Muscle layer of duodenum (tissue), 2 donors: Measurements from ENCODE around the gene TMEM178B.

Experiments
- H3K27ac ChIP-seq: one replicate; pipeline ENCODE4 v1.7.0; 2013; ENCODE audit warnings: mild to moderate bottlenecking, low read length
- H3K27me3 ChIP-seq: one replicate; pipeline ENCODE4 v1.7.0; 2013; ENCODE audit warnings: low read depth, mild to moderate bottlenecking, control low read depth, low read length
- H3K36me3 ChIP-seq, 2 donors: one replicate each; pipeline ENCODE4 v1.7.0; 2013; ENCODE audit warnings: low read length in 2 of 2, control low read depth in 1 of 2, mild to moderate bottlenecking in 1 of 2; ENCODE audit not compliant: insufficient read depth in 2 of 2, control insufficient read depth in 1 of 2
- H3K4me1 ChIP-seq, 2 donors: one replicate each; pipeline ENCODE4 v1.7.0; 2013; ENCODE audit warnings: low read length in 2 of 2, mild to moderate bottlenecking in 2 of 2, control low read depth in 1 of 2, moderate library complexity in 1 of 2; ENCODE audit not compliant: insufficient read depth in 2 of 2, control insufficient read depth in 1 of 2
- H3K4me3 ChIP-seq, 2 donors: one replicate each; pipeline ENCODE4 v1.7.0; 2013; ENCODE audit warnings: low read length in 2 of 2, low read depth in 1 of 2, mild to moderate bottlenecking in 1 of 2
- H3K9me3 ChIP-seq, 2 donors: one replicate each; pipeline ENCODE4 v1.7.0; 2013; ENCODE audit warnings: low read length in 2 of 2, control low read depth in 1 of 2, mild to moderate bottlenecking in 1 of 2; ENCODE audit not compliant: control insufficient read depth in 1 of 2
- donor health status: healthy.

Gene TMEM178B

DNA sequence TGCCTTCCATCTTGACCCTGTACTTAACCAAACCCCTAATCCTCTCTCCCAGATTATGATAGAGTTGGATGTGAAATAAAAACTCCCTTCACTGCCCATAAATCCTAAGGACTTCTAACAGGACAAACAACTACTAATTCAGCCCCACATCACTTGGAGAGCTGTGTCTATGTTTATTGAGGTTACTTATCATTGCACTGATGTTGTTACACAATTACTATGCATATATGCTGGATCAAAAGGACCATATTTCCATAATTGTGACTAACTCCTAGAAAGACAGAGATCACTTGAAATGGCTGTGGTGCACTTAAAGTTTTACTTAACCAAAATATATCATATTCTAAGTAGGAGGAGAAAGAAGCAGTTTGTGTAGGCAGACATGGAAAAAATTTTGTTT is 332.5 kb downstream of the TMEM178B start:
- Histone ChIP-seq H3K27me3 (no peaks in the 10 kb centered on the region), H3K4me3 (no peak overlapping the region), H3K4me1 (no peaks in the 10 kb centered on the region), H3K27ac (no peak overlapping the region), H3K9me3 (no peaks in the 10 kb centered on the region), H3K36me3 (no peaks in the 10 kb centered on the region)

DNA sequence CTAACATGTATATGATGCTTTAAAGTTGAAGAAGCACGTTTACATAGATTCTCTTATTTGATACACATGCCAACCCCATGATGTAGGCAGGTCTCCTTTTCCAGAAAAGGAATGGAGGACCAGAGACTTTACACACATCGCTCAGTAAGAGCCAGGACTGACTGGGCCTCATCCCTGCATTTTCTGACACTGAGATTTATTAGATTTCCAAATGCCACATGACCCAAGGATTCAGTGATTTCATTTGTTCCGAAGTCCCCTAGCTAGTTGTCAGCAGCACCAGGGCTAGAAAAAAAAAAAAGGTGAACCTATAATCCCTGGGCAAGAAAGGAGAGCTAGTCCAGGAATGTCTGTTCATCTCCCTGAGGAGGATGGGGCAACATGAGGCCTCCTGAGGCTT is 334.0 kb downstream of the TMEM178B start:
- H3K4me1 ChIP-seq: no peaks in the 10 kb centered on the region
- no peak overlapping the region for H3K27ac ChIP-seq
- H3K27me3 ChIP-seq: no peaks in the 10 kb centered on the region
- H3K36me3 ChIP-seq: no peaks in the 10 kb centered on the region
- H3K9me3 ChIP-seq: no peaks in the 10 kb centered on the region
- H3K4me3 ChIP-seq: no peak overlapping the region

DNA sequence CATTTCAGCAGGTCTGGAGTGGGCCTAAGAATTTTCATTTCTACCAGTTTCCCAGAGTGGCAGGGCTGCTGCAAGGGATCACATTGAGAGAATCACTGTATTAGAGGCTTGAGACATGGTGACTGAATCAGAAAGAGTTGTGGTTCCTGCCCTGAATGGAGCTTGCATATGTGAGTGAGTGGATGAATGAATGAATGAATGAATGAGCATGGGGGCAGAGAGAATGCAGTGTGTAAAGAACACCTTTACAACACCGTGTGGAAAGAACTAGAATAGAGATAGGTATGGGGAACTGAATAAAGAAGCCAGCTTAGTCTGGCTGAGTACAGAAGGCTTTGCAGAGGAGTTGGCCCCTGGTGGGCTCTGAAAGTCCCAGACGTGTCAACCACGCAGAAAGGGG is 334.6 kb downstream of the TMEM178B start:
- H3K27ac ChIP-seq: no peak overlapping the region
- no peaks in the 10 kb centered on the region for H3K9me3 ChIP-seq
- no peaks in the 10 kb centered on the region for H3K4me1 ChIP-seq
- H3K4me3 ChIP-seq: no peak overlapping the region
- H3K27me3 ChIP-seq: no peaks in the 10 kb centered on the region
- H3K36me3 ChIP-seq: no peaks in the 10 kb centered on the region

DNA sequence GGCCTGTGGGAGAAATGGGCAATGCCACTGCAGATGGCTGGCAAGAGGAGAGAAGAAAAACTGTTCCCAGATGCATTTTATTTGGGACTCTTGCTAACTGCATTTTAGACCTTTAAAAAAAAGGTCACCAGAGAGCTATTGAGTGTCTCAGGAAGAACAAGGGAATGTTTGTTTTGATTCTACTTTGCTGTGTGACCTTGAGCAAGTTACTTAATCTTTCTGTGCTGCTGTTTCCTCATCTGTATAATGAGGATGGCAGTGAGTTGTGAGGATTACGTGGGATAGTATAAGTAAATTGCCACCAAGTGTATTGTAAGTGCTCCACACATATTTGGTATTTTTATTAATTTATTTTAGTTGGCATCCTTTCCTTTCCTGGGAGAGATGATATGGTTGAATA is 335.4 kb downstream of the TMEM178B start:
- no peaks in the 10 kb centered on the region for H3K4me1 ChIP-seq
- H3K4me3 ChIP-seq: no peak overlapping the region
- H3K27me3 ChIP-seq: no peaks in the 10 kb centered on the region
- no peak overlapping the region for H3K27ac ChIP-seq
- no peaks in the 10 kb centered on the region for H3K36me3 ChIP-seq
- no peaks in the 10 kb centered on the region for H3K9me3 ChIP-seq

GRCh38 chr7:141409801-141410329 is 336.0 kb downstream of the TMEM178B start:
- H3K27me3 ChIP-seq: no peaks in the 10 kb centered on the region
- no peaks in the 10 kb centered on the region for H3K9me3 ChIP-seq
- no peak overlapping the region for H3K27ac ChIP-seq
- H3K36me3 ChIP-seq: no peaks in the 10 kb centered on the region
- H3K4me3 ChIP-seq: no peak overlapping the region
- H3K4me1 ChIP-seq: no peaks in the 10 kb centered on the region

DNA sequence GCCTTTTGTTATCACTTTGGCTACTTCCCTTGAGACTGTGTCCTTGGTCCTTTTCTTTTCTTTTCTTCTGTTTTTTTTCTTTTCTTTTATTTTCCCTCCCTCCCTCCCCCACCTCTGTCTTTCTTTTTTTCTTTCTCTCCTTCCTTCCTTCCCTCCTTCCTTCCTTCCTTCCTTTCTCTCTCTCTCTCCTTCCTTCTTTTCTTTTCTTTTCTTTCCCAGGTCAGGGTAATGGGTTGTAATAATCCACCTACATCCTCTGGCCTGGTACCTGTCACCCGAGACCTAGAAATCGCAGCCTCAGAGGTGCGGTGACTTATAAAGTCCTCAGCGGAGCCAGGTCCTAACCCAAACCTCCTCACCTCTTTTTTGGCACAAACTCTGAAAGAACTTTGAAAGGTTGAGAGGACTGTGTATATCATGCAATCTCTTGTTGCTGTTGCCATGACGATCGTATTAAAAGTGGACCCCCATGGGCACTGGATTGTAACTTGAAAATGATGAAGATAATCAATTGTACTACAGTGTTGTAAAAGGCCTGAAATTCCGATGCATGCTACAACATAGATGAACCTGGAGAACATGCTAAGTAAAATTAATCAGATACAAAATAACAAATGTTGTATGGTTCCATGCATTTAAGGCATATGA is 336.6 kb downstream of the TMEM178B start:
- no peaks in the 10 kb centered on the region for H3K27me3 ChIP-seq
- no peaks in the 10 kb centered on the region for H3K4me1 ChIP-seq
- no peaks in the 10 kb centered on the region for H3K36me3 ChIP-seq
- H3K27ac ChIP-seq: no peak overlapping the region
- H3K9me3 ChIP-seq: no peaks in the 10 kb centered on the region
- H3K4me3 ChIP-seq: no peak overlapping the region

DNA sequence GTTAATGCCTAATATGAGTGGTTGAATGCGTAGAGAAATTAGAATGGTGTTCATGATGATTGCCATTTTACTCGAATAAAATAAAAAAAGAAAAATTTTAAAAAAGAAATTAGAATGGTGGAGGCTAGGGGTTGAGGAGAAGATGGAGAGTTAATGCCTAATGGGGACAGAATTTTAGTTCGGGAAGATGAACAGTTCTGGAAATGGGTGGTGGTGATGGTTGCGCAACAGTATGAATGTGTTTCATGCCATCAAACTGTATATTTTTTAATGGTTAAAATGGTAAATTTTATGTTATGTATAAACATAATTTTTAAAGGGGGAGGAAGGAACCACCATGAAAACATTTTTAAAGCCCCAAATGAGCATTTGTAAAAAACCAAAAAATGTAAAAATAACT is 337.3 kb downstream of the TMEM178B start:
- Histone ChIP-seq H3K9me3 (no peaks in the 10 kb centered on the region), H3K27ac (no peak overlapping the region), H3K36me3 (no peaks in the 10 kb centered on the region), H3K4me3 (no peak overlapping the region), H3K27me3 (no peaks in the 10 kb centered on the region), H3K4me1 (no peaks in the 10 kb centered on the region)

GRCh38 chr7:141415999-141416398 is 342.1 kb downstream of the TMEM178B start:
- Histone ChIP-seq H3K9me3 (no peaks in the 10 kb centered on the region), H3K4me1 (no peaks in the 10 kb centered on the region), H3K27ac (no peak overlapping the region), H3K4me3 (no peak overlapping the region), H3K27me3 (no peaks in the 10 kb centered on the region), H3K36me3 (no peaks in the 10 kb centered on the region)

- H3K36me3 ChIP-seq: no peaks in the 10 kb centered on the region
- no peaks in the 10 kb centered on the region for H3K4me1 ChIP-seq
- H3K4me3 ChIP-seq: no peak overlapping the region
- H3K27me3 ChIP-seq: no peaks in the 10 kb centered on the region
- H3K27ac ChIP-seq: no peak overlapping the region
- no peaks in the 10 kb centered on the region for H3K9me3 ChIP-seq
Measured at GRCh38 chr7:141416650-141417270, 342.9 kb downstream of the TMEM178B start.

GRCh38 chr7:141417506-141417905 is 343.6 kb downstream of the TMEM178B start:
- H3K9me3 ChIP-seq: no peaks in the 10 kb centered on the region
- H3K4me1 ChIP-seq: no peaks in the 10 kb centered on the region
- no peak overlapping the region for H3K27ac ChIP-seq
- H3K4me3 ChIP-seq: no peak overlapping the region
- no peaks in the 10 kb centered on the region for H3K27me3 ChIP-seq
- no peaks in the 10 kb centered on the region for H3K36me3 ChIP-seq

- H3K36me3 ChIP-seq: no peaks in the 10 kb centered on the region
- no peak overlapping the region for H3K27ac ChIP-seq
- H3K9me3 ChIP-seq: no peaks in the 10 kb centered on the region
- H3K27me3 ChIP-seq: no peaks in the 10 kb centered on the region
- no peaks in the 10 kb centered on the region for H3K4me1 ChIP-seq
- no peak overlapping the region for H3K4me3 ChIP-seq
Measured at GRCh38 chr7:141418066-141418465, 344.2 kb downstream of the TMEM178B start.

DNA sequence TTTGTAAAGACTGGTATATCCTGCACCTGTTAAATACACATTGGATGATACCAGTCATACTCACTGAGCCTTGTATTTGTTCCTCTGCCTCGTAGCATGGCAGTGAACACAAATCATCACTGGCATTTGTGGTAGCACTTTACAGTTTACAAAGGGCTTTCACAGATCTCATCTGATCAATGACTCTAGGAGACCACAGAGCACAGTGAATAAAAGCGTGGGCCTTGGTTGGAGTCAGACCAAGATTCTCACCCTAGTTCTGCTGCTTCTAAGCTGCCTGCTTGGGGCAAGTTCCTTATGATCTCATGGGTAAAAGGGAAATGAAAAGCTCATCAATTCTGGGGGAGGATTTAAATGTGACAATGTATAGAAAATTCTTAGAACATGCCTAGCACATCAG is 347.4 kb downstream of the TMEM178B start:
- H3K4me3 ChIP-seq: no peak overlapping the region

More for the DNA sequence above, 347.4 kb downstream of the TMEM178B start:
- no peaks in the 10 kb centered on the region for H3K9me3 ChIP-seq
- H3K36me3 ChIP-seq: no peaks in the 10 kb centered on the region
- H3K4me1 ChIP-seq: no peaks in the 10 kb centered on the region
- H3K27ac ChIP-seq: no peak overlapping the region
- no peaks in the 10 kb centered on the region for H3K27me3 ChIP-seq
